Naive B cell (primary cell): Measurements from ENCODE around the gene SLC22A31. TPM values are rescaled to one million over a fixed set of nuclear protein-coding genes. Genes with fewer than 3 reads are reported as not detected.
A peak's percentile ranks its signal among the peaks of the same experiment; 100 is the strongest.

Source experiments
- ATAC-seq, 2 donors: fragments of 150-1000 bp; cut with Tn5 transposase; 2 replicates each; pipeline ENCODE4 v1.10.0; 2021; ENCODE audit warnings: low read depth in 2 of 2, mild to moderate bottlenecking in 2 of 2, moderate library complexity in 2 of 2
- DNase-seq: peaks from one replicate; pipeline ENCODE4 v3.0.0; 2022
- H3K27ac Mint-ChIP-seq, 6 donors: one replicate each; pipeline ENCODE4 v1.8.0; 2020 to 2022; ENCODE audit warnings: mild to moderate bottlenecking in 6 of 6, mixed read lengths in 6 of 6, moderate library complexity in 5 of 6, inconsistent platforms in 2 of 6
- H3K27me3 Mint-ChIP-seq, 3 donors: one replicate each; pipeline ENCODE4 v1.8.0; 2021 to 2022; ENCODE audit warnings: mixed read lengths in 3 of 3, mild to moderate bottlenecking in 1 of 3
- H3K36me3 Mint-ChIP-seq, 2 donors: one replicate each; pipeline ENCODE4 v1.8.0; 2020 to 2022; ENCODE audit warnings: mixed read lengths in 2 of 2, inconsistent platforms in 1 of 2, mild to moderate bottlenecking in 1 of 2
- H3K4me1 Mint-ChIP-seq, 3 donors: one replicate each; pipeline ENCODE4 v1.8.0; 2020 to 2022; ENCODE audit warnings: mixed read lengths in 3 of 3, inconsistent platforms in 1 of 3, mild to moderate bottlenecking in 1 of 3, moderate library complexity in 1 of 3
- H3K4me3 Mint-ChIP-seq, 8 donors: one replicate each; pipeline ENCODE4 v1.8.0; 2020 to 2022; ENCODE audit warnings: mild to moderate bottlenecking in 8 of 8, mixed read lengths in 8 of 8, moderate library complexity in 8 of 8, inconsistent platforms in 2 of 8
- H3K9me3 Mint-ChIP-seq, 7 donors: one replicate each; pipeline ENCODE4 v1.8.0; 2020 to 2022; ENCODE audit warnings: mixed read lengths in 7 of 7, mild to moderate bottlenecking in 5 of 7, inconsistent platforms in 2 of 7, moderate library complexity in 1 of 7
- polyA plus RNA-seq, 6 donors: library from polyadenylated mRNA; unstranded; fragments of 300-500 nt; fragmentation: Illumina TruSeq; gene quantifications; one replicate each; pipeline ENCODE4 v1.2.3, GENCODE V29; 2021; ENCODE audit warnings: low read depth in 6 of 6

Gene SLC22A31
- polyA plus RNA-seq, 6 donors from 2014 or later, result not detected

- no peak for ATAC-seq
- peaks cover 9 to 11% (median 10%) of the 10 kb centered on the region in 7 donors for H3K9me3 Mint-ChIP-seq
- peak overlapping the region in 1 of 8 donors; percentile 37 for H3K4me3 Mint-ChIP-seq
- no peak for DNase-seq
- H3K36me3 Mint-ChIP-seq, result peaks cover 28 to 48% of the 10 kb centered on the region in 2 donors
- no peaks in the 10 kb centered on the region for H3K27me3 Mint-ChIP-seq
- peak overlapping the region in 3 of 6 donors; percentile 12 to 94 (median 26) for H3K27ac Mint-ChIP-seq
- H3K4me1 Mint-ChIP-seq, result peaks cover under 1 to 12% (median 7%) of the 10 kb centered on the region in 3 donors
These were observed 51.0 kb downstream of the SLC22A31 start for GRCh38 chr16:89149386-89149785.

GRCh38 chr16:89147085-89147817, 53.1 kb downstream of the SLC22A31 start:
- H3K4me3 Mint-ChIP-seq, result no peak overlapping the region
- no peak for DNase-seq

DNA sequence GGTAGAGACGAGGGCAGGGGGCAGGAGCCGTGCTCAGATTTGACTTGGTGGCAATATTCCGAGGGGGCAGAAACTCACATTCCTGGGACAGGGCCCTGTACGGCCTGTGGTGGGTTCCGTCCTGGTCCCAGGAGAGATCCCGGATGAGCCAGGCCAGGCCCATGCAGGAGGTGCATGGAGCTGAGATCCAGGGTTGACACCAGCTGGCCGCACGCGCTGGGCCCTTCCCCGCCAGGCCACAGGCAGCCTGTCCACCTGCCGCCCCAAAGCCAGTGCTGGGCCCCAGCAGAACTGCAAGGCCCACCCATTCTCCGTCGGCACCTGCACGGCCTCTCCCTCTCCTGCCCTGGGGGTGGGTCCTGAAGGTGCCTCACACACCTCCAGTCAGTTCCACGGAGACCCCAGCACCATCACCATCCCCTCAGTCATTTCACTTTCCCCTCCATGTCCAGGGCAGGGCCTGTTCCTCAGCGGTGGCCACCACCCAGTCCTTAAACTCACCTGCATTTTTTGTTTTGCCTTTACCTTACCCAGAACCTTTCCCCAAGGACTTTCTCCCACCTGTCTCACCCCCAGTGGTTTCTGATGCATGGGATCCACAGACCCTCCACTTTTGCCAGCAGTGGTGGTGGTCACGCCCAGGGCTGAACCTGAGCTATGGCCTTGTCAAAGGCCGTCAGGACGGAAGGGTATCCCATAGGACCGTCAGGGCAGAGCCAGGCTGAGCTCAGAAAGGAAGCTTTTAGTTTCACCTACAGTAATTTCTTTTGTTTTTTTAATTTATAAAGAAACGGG, 53.9 kb downstream of the SLC22A31 start:
- Mint-ChIP-seq H3K4me3 (no peak overlapping the region), H3K4me1 (peaks cover 4 to 8% (median 5%) of the 10 kb centered on the region in 3 donors), H3K36me3 (peaks cover 24 to 47% of the 10 kb centered on the region in 2 donors), H3K27me3 (no peaks in the 10 kb centered on the region), H3K27ac (peak overlapping the region in 2 of 6 donors; percentile 59 to 76), H3K9me3 (peaks cover 9 to 11% (median 10%) of the 10 kb centered on the region in 7 donors)
- DNase-seq (no peak), ATAC-seq (no peak)

More at GRCh38 chr16:89147085-89147817, 53.1 kb downstream of the SLC22A31 start:
- peaks cover 4 to 8% (median 5%) of the 10 kb centered on the region in 3 donors for H3K4me1 Mint-ChIP-seq
- H3K36me3 Mint-ChIP-seq, result peaks cover 24 to 48% of the 10 kb centered on the region in 2 donors
- peak overlapping the region in 3 of 6 donors; percentile 36 to 83 (median 76) for H3K27ac Mint-ChIP-seq
- ATAC-seq, result no peak
- H3K9me3 Mint-ChIP-seq, result peaks cover 9 to 11% (median 10%) of the 10 kb centered on the region in 7 donors
- H3K27me3 Mint-ChIP-seq, result no peaks in the 10 kb centered on the region

Other genes starting within 250 kb of the SLC22A31 start
- 10 to 100 TPM in 3 of 6 donors, 1 to 10 TPM in 2, under 1 TPM in 1; 0.14 to 19.0 (median 10.0) TPM for gene CBFA2T3, start 223.3 kb downstream of the SLC22A31 start, polyA plus RNA-seq
- gene ACSF3, start 106.7 kb downstream of the SLC22A31 start, polyA plus RNA-seq, result 10 to 100 TPM; 30.0 to 43.6 (median 33.9) TPM
- not detected for gene CDH15, start 28.8 kb downstream of the SLC22A31 start, polyA plus RNA-seq
- 1 to 10 TPM; 1.5 to 7.1 (median 4.2) TPM for gene ZNF778, start 17.2 kb upstream of the SLC22A31 start, polyA plus RNA-seq